CD8-positive, alpha-beta memory T cell (primary cell): Measurements from ENCODE around the gene POC1A. TPM values are rescaled to one million over a fixed set of nuclear protein-coding genes. Genes with fewer than 3 reads are reported as not detected.
"Not testable (repeated sequence)": the region's sequence is repeated elsewhere in the genome, so short reads cannot be mapped to it uniquely, and the experiment has no call there.

Experiments
- CTCF ChIA-PET: fragments of 350-600 bp; sonication (Branson Sonifier 250); formaldehyde crosslinking; loops from one replicate; lab custom pipeline; 2021; ENCODE audit warnings: antibody characterized with exemption; lab: Charles Lee
- POLR2A ChIA-PET: fragments of 350-600 bp; sonication (Branson Sonifier 250); formaldehyde crosslinking; loops from one replicate; lab custom pipeline; 2021; ENCODE audit warnings: antibody characterized with exemption; lab: Charles Lee
- DNase-seq, 5 donors: peaks; one replicate each; pipeline versions ENCODE4 v3.0.0 to v3.0.0-alpha.2; 2020 to 2022; ENCODE audit warnings: mixed read lengths in 1 of 5
- H3K27ac ChIP-seq: one replicate; pipeline ENCODE4 v1.7.0; 2013; ENCODE audit warnings: low read depth, mild to moderate bottlenecking, low read length, moderate library complexity
- H3K27me3 ChIP-seq: 2 replicates; pipeline ENCODE4 v1.7.0; 2013; ENCODE audit warnings: low read length, mild to moderate bottlenecking; ENCODE audit not compliant: insufficient read depth, poor library complexity, severe bottlenecking
- H3K36me3 ChIP-seq: 2 replicates; pipeline ENCODE4 v1.7.0; 2013; ENCODE audit warnings: mild to moderate bottlenecking, low read length, moderate library complexity; ENCODE audit not compliant: insufficient read depth
- H3K4me1 ChIP-seq: 2 replicates; pipeline ENCODE4 v1.7.0; 2013; ENCODE audit warnings: mild to moderate bottlenecking, low read length, moderate library complexity; ENCODE audit not compliant: insufficient read depth
- H3K4me3 ChIP-seq: 2 replicates; pipeline ENCODE4 v1.7.0; 2013; ENCODE audit warnings: mild to moderate bottlenecking, low read length
- H3K9me3 ChIP-seq: 2 replicates; pipeline ENCODE4 v1.7.0; 2013; ENCODE audit warnings: mild to moderate bottlenecking, low read length
- H3K27ac Mint-ChIP-seq, 8 donors: one replicate each; pipeline ENCODE4 v1.8.0; 2020 to 2021; ENCODE audit warnings: mixed read lengths in 8 of 8, mild to moderate bottlenecking in 6 of 8, inconsistent platforms in 3 of 8, moderate library complexity in 3 of 8
- H3K27me3 Mint-ChIP-seq, 2 donors: one replicate each; pipeline ENCODE4 v1.8.0; 2020 to 2021; ENCODE audit warnings: mixed read lengths in 2 of 2, mild to moderate bottlenecking in 1 of 2, moderate library complexity in 1 of 2
- H3K36me3 Mint-ChIP-seq, 3 donors: one replicate each; pipeline ENCODE4 v1.8.0; 2020 to 2021; ENCODE audit warnings: mixed read lengths in 3 of 3, inconsistent platforms in 1 of 3, mild to moderate bottlenecking in 1 of 3
- H3K4me1 Mint-ChIP-seq, 3 donors: one replicate each; pipeline ENCODE4 v1.8.0; 2020 to 2021; ENCODE audit warnings: mixed read lengths in 3 of 3, inconsistent platforms in 1 of 3, mild to moderate bottlenecking in 1 of 3
- H3K4me3 Mint-ChIP-seq, 7 donors: one replicate each; pipeline ENCODE4 v1.8.0; 2020 to 2021; ENCODE audit warnings: mixed read lengths in 7 of 7, mild to moderate bottlenecking in 6 of 7, moderate library complexity in 4 of 7, inconsistent platforms in 2 of 7
- H3K9me3 Mint-ChIP-seq, 5 donors: one replicate each; pipeline ENCODE4 v1.8.0; 2020 to 2022; ENCODE audit warnings: mixed read lengths in 5 of 5, mild to moderate bottlenecking in 3 of 5, moderate library complexity in 2 of 5, inconsistent platforms in 1 of 5
- polyA plus RNA-seq: library from polyadenylated mRNA; unstranded; fragments of 300-500 nt; fragmentation: Illumina TruSeq; gene quantifications from one replicate; pipeline ENCODE4 v1.2.3, GENCODE V29; 2021
- total RNA-seq, 2 experiments: library from RNA; stranded (reverse); gene quantifications; one replicate each; pipeline ENCODE4 v1.2.3, GENCODE V29; 2021

Gene POC1A
- total and polyA plus RNA-seq, 3 experiments from 2014 or later: 1.5 to 22.7 (median 22.6) TPM

DNA sequence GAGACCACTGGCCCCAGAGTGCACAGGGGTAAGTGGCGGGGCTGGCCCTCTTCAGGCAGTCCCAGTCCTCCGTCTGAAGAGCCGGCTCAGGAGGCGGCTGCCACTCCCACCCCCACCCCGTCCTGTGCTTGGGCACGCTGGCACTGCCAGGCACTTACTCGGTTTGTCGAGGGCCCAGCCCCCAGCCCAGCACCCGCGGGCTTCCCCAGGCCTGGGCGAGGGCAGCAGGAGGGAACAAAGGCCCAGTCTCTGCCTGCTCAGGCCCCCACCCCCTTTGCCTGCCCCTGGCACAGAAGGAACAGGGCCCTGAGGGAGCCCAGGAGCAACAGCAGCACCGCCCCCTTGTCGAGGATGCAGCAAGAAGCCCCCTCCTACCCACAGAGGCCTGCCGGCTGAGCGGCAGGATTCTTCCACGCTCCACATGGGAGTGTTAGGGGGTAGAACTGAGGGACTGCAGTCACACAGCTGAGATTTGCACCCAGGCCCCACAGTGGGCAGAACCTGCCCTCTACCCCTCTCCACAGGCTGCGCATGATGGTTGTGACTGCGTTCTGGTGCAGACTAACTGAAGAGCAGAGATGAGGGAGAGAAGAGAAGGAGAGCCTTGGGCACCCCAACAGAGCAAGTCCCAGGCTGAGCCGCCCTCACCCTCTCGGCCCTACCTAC is 106.8 kb downstream of the POC1A start:
- no peak overlapping the region for H3K27ac ChIP-seq
- CTCF ChIA-PET: no interaction called here

GRCh38 chr3:52046902-52047239 is 107.4 kb downstream of the POC1A start:
- H3K4me1 ChIP-seq: peaks cover 42% of the 10 kb centered on the region
- DNase-seq: no peak
- no peak overlapping the region for H3K4me3 Mint-ChIP-seq
- H3K9me3 ChIP-seq: no peaks in the 10 kb centered on the region
- peaks cover 23 to 59% (median 33%) of the 10 kb centered on the region in 3 donors for H3K4me1 Mint-ChIP-seq
- no peak overlapping the region for H3K27ac ChIP-seq
- no peak overlapping the region for H3K4me3 ChIP-seq
- no peaks in the 10 kb centered on the region for H3K27me3 ChIP-seq
- H3K27ac Mint-ChIP-seq: peak overlapping the region; percentile 7 to 85 (median 68)
- H3K36me3 Mint-ChIP-seq: peaks cover 0 to 33% (median 3%) of the 10 kb centered on the region in 3 donors
- no peaks in the 10 kb centered on the region for H3K27me3 Mint-ChIP-seq
- H3K36me3 ChIP-seq: peaks cover 28% of the 10 kb centered on the region
- ChIA-PET CTCF (no interaction called here), POLR2A (no interaction called here)
- H3K9me3 Mint-ChIP-seq: no peaks in the 10 kb centered on the region

More for the DNA sequence above, 106.8 kb downstream of the POC1A start:
- POLR2A ChIA-PET: no interaction called here
- no peak for DNase-seq
- Mint-ChIP-seq H3K9me3 (no peaks in the 10 kb centered on the region), H3K27ac (peak overlapping the region in 3 of 8 donors; percentile 66 to 93 (median 93)), H3K36me3 (peaks cover 0 to 36% (median 3%) of the 10 kb centered on the region in 3 donors), H3K4me3 (no peak overlapping the region), H3K27me3 (no peaks in the 10 kb centered on the region), H3K4me1 (peaks cover 24 to 60% (median 36%) of the 10 kb centered on the region in 3 donors)
- peaks cover 48% of the 10 kb centered on the region for H3K4me1 ChIP-seq
- H3K4me3 ChIP-seq: no peak overlapping the region
- no peaks in the 10 kb centered on the region for H3K27me3 ChIP-seq
- no peaks in the 10 kb centered on the region for H3K9me3 ChIP-seq
- peaks cover 28% of the 10 kb centered on the region for H3K36me3 ChIP-seq

GRCh38 chr3:52046186-52046901 is 107.9 kb downstream of the POC1A start:
- ChIA-PET POLR2A (no interaction called here), CTCF (no interaction called here)
- H3K4me1 ChIP-seq: peaks cover 37% of the 10 kb centered on the region
- Mint-ChIP-seq H3K27me3 (peaks cover 0 to 2% of the 10 kb centered on the region in 2 donors), H3K4me3 (no peak overlapping the region), H3K4me1 (peaks cover 22 to 59% (median 32%) of the 10 kb centered on the region in 3 donors), H3K27ac (peak overlapping the region; percentile 7 to 86 (median 72)), H3K9me3 (no peaks in the 10 kb centered on the region), H3K36me3 (peaks cover 0 to 27% (median 3%) of the 10 kb centered on the region in 3 donors)
- no peak overlapping the region for H3K4me3 ChIP-seq
- no peak for DNase-seq
- H3K27ac ChIP-seq: no peak overlapping the region
- no peaks in the 10 kb centered on the region for H3K27me3 ChIP-seq
- no peaks in the 10 kb centered on the region for H3K9me3 ChIP-seq
- peaks cover 24% of the 10 kb centered on the region for H3K36me3 ChIP-seq

- no peak for DNase-seq
- Histone ChIP-seq H3K27ac (no peak overlapping the region), H3K9me3 (no peaks in the 10 kb centered on the region), H3K4me3 (no peak overlapping the region), H3K4me1 (peaks cover 24% of the 10 kb centered on the region), H3K36me3 (peaks cover 11% of the 10 kb centered on the region), H3K27me3 (no peaks in the 10 kb centered on the region)
- Mint-ChIP-seq H3K36me3 (peaks cover 0 to 14% (median 3%) of the 10 kb centered on the region in 3 donors), H3K9me3 (no peaks in the 10 kb centered on the region), H3K4me3 (no peak overlapping the region), H3K27me3 (peaks cover 0 to 2% of the 10 kb centered on the region in 2 donors), H3K4me1 (peaks cover 15 to 49% (median 27%) of the 10 kb centered on the region in 3 donors), H3K27ac (peak overlapping the region; percentile 40 to 89 (median 73))
- ChIA-PET POLR2A (no interaction called here), CTCF (interaction anchor here (1.2 to 1.5 kb wide), 2 partner anchors 8 to 11 kb away, joined by 3 to 4 read pairs; no protein-coding TSS in a partner anchor)
These were observed 109.2 kb downstream of the POC1A start for GRCh38 chr3:52044869-52045619.

GRCh38 chr3:52043750-52044149 is 110.5 kb downstream of the POC1A start:
- Mint-ChIP-seq H3K27me3 (peaks cover 0 to 2% of the 10 kb centered on the region in 2 donors), H3K27ac (peak overlapping the region in 2 of 8 donors; percentile 32 to 36), H3K4me1 (peaks cover 8 to 38% (median 20%) of the 10 kb centered on the region in 3 donors), H3K4me3 (no peak overlapping the region), H3K36me3 (peaks cover 0 to 2% (median 0%) of the 10 kb centered on the region in 3 donors), H3K9me3 (no peaks in the 10 kb centered on the region)
- DNase-seq: no peak
- CTCF ChIA-PET: interaction anchor here (1.5 kb wide), 1 partner anchor 9 kb away, joined by 4 read pairs; no protein-coding TSS in a partner anchor
- Histone ChIP-seq H3K9me3 (no peaks in the 10 kb centered on the region), H3K4me1 (peaks cover 11% of the 10 kb centered on the region), H3K4me3 (no peak overlapping the region), H3K27ac (no peak overlapping the region), H3K27me3 (no peaks in the 10 kb centered on the region), H3K36me3 (no peaks in the 10 kb centered on the region)
- POLR2A ChIA-PET: no interaction called here

DNA sequence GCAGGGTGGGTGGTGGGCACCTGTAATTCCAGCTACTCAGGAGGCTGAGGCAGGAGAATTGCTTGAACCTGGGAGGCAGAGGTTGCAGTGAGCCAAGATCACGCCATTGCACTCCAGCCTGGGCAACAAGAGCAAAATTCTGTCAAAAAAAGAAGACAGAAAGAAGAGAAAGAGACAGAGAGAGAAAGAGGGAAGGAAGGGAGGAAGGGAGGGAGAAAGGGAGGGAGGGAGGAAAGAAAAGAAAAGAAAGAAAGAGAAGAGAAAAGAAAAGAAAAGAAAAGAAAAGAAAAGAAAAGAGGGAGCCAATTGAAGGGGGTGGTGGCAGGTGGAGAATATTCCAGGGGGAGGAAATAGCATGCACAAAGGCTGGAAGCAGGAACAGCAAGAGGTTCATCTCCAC is 111.2 kb downstream of the POC1A start:
- H3K4me1 Mint-ChIP-seq: peaks cover 8 to 31% (median 17%) of the 10 kb centered on the region in 3 donors
- H3K4me3 Mint-ChIP-seq, H3K27me3 Mint-ChIP-seq, H3K27me3 ChIP-seq, CTCF ChIA-PET, H3K9me3 ChIP-seq, H3K9me3 Mint-ChIP-seq, POLR2A ChIA-PET, H3K36me3 Mint-ChIP-seq, H3K36me3 ChIP-seq, H3K4me1 ChIP-seq, H3K4me3 ChIP-seq, H3K27ac ChIP-seq, DNase-seq: not testable (repeated sequence)
- H3K27ac Mint-ChIP-seq: peak overlapping the region in 4 of 8 donors; percentile 14 to 80 (median 50)

- Histone ChIP-seq H3K4me3 (no peak overlapping the region), H3K27ac (no peak overlapping the region), H3K27me3 (no peaks in the 10 kb centered on the region), H3K4me1 (peaks cover 6% of the 10 kb centered on the region), H3K9me3 (no peaks in the 10 kb centered on the region), H3K36me3 (no peaks in the 10 kb centered on the region)
- CTCF ChIA-PET: interaction anchor here (1.0 to 1.7 kb wide), 4 partner anchors 10 to 79 kb away, joined by 3 to 7 read pairs (median 4); no protein-coding TSS in a partner anchor
- peak overlapping the region in 1 of 8 donors; percentile 55 for H3K27ac Mint-ChIP-seq
- DNase-seq: no peak
- H3K4me3 Mint-ChIP-seq: no peak overlapping the region
- no peaks in the 10 kb centered on the region for H3K9me3 Mint-ChIP-seq
- H3K4me1 Mint-ChIP-seq: peaks cover 8 to 25% (median 17%) of the 10 kb centered on the region in 3 donors
- no peaks in the 10 kb centered on the region for H3K36me3 Mint-ChIP-seq
- peaks cover 0 to 2% of the 10 kb centered on the region in 2 donors for H3K27me3 Mint-ChIP-seq
- POLR2A ChIA-PET: no interaction called here
These were observed 113.0 kb downstream of the POC1A start for GRCh38 chr3:52041118-52041731.
